NOMO-1 treated with DMSO at 0.1 percent for 48 hours (cell line): ENCODE measurements around the gene LAMA4.

Source experiments
- DNase-seq: peaks from one replicate; lab custom pipeline; 2025; ENCODE audit not compliant: unreplicated experiment; lab: John Stamatoyannopoulos, UW

LAMA4 gene

DNA sequence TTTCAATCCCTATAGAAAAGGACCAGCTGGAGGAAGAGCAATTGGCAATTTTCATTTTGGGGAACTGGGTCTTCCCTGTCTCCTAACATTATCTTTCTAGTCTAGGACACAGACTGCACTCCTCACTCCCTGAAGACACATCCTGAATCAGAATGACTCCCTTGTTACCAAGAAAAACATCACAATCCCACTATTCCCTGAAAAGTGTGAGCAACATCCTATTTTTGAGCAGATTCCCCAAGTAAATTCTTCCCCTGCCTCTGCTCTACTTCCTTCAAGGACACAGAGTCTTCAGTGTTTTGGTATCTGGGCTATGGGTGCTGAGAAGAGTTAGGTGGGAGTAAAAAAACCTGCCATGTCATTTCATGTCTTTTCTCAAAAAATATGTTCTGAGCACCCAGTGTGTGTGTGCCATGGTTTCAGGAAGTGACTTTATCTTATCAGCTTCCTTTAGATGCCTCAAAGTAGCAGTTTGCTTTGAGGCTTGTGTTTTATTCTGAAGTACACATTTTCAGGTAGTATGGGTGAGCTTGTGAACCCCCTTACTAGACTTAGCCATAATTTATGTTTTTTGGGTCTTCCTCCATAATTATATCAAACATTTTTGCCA, 12.4 kb downstream of the LAMA4 start:
- no peak for DNase-seq

DNA sequence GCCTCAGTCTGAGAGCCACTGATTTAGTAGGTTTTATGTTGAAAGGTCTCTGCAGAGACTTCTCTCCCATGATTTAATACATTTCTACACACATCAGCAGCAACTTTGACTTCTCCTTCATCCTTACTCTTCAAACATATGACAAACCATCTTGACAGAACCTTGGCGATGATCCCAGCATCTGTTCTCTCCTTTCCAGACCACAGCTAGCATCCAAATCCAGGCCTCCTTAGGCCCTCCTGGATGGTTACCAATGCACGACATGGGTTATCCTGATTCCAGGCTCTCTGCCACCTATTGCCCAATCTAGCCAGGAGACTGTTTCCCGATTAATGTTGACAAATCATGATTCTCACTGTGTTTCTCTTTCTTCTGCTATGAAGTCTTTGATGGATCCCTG, 16.8 kb downstream of the LAMA4 start:
- DNase-seq: no peak

DNA sequence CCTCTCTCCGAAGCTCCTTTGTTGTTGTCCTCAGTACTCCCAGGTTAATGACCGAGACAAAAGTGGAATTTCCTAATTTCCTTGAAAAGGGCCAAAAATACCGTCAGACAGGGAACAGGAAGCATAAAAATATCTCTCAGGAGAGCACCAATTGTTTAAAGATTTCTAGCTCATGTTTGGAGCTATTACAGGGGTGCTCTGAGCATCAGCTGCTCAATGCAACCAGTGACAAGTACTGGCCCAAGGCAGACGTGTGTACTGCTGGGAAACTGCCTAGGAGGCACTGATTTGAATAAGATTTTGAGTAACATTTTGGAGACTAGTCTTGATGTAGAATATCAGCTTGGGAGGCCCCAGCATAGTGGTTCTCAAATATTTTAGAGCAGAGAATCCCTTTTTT, 17.3 kb downstream of the LAMA4 start:
- no peak for DNase-seq

DNA sequence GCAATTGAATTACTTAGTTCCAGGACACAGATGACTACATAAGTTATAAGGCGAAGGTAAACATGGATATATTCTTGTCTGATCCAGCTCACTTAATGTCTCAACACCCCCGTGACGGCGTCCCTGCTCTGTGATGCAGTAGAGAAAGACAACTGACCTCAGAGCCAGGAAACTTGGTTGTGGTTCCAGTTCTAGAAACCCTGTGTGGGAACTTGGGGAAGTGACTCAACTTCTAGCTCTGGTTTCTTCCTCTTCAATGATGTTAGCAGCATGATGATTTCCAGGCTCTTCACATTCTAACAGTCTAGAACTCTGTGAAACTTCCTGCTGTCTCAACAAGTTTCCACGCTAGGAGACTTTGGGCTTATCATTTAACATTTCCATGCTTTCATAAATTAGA, 18.4 kb downstream of the LAMA4 start:
- DNase-seq: no peak

DNA sequence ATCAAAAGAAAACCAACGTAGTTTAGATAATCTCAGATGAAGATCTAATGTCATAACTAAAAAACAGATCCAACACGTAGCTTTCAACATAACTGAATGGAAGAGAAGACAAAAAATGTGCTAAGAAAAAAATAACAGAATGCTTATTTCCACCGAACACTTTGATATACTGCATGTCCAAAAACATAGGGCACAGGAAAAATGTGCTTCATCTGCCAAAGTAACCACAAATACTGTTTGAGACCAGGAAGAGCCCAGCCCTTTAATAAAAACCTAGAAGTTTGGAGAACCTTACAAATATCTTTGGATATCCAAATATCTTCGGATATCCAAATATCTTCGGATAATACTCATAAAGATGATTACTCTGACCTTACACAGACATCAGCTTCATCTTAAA, 19.8 kb downstream of the LAMA4 start:
- DNase-seq: no peak

DNA sequence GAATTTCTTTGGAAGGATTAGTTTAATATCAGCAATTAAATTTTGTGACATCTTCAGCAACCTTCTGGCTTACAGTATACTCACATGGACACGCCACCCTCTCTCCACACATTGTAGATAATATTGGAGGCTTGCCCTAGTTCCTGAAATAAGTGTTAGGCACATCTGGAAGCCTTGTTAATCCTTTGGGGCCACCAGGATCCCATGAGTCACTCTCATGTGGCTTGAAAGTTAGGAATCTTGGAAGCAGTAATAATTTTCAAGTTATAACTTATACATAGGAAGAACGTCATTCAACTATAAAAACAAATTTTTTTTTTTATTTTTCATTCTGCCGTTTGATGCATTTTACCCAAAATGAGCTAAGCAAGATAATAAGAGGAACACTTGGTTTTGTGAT, 20.5 kb downstream of the LAMA4 start:
- no peak for DNase-seq

DNA sequence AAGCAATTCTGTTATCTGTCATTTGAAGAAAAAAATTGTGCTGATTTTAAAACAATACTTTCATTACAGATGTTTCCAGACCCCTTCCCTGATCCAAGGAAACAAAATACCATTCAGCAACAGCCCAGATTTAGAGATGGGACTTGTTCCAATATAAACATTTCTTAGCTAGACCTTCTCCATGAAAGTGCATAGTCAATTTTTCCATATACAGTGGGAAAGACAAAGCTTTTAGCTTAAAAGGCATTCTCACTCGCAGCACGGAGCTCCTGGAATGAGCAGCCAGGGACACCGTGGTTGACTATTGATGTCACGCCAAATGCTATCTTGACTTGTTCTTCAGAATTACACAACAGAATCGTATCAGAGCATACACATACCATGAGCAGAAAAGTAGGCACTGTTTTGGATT, 21.5 kb downstream of the LAMA4 start:
- DNase-seq: no peak

DNA sequence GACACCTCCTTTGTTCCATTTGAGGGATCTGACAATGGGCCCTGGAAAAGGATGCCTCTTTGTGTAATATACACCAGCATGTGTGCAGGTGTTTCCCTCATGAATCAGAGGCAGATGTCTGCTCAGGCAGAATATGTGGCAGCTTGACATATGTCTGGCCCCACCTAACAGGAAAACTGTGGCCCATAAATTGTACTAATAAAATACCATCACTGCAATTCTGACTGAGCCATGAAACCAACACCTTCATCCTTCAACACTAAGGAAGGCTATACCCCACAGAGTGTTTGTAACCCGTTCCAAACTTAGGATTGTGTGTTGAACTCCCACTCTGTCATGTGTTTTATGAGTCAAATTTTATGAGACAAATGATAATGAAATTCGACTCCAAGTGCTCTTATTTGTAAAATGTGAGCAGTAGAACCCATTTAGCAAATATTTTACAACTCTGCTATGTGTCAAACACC, 22.7 kb downstream of the LAMA4 start:
- DNase-seq: no peak

DNA sequence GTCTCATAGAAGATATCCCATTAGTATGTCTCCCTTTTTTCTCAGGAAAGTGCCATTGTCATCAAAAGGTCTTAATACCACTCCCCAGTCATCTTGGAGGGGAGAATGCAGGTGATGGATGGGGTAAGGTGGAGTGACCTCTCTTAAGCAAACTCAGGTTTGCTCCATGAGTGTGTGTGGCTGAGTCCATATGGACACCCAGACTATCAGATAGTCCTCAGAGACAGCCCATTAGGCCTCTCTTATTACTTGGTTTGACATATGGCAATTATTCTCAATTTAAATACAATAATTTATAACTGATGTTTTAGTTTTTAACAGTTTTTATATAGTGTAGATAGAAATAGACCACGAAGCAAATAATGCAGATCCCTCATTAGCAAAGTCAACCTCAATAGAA, 23.2 kb downstream of the LAMA4 start:
- DNase-seq: no peak

DNA sequence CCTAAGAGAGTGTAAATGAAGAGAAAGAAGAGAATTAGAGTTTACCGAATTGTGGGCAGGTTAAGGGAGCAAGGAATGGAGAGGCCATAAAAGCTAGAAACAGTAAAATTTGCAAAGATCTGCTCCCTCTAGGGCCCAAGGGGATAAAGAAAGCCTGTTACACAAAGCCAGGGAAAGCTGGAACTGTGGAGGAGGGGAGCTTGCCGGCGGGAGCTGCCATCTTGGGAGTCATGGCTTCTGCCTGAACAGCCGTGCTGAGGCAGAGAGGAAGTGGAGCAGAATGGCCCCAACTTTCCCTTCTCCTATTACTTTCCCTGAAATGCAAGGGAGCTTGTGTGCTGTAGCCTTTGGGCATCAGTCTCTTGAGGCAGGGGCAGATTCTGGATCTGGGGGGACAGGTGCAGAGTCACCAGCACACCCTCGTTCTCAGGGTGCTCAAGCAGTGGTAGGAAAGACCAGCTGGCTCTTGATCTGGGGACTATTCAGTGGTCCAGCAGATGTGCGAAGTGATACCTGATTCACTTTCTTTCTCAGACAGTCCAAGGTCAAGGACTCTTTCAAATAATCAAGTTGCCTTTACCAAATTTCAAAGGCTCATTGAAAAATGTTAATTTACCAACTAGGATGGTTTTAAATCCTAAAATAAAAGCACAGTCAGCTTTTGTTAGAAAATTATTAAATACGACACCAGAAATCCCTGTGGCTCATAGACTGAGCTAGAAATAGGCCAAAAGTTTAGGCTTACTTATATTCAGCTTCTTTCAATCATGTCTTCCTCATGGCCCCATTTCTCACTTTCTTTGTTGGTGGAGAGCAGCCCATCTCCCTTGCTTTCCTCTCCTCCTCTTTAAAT, 25.7 kb downstream of the LAMA4 start:
- no peak for DNase-seq

DNA sequence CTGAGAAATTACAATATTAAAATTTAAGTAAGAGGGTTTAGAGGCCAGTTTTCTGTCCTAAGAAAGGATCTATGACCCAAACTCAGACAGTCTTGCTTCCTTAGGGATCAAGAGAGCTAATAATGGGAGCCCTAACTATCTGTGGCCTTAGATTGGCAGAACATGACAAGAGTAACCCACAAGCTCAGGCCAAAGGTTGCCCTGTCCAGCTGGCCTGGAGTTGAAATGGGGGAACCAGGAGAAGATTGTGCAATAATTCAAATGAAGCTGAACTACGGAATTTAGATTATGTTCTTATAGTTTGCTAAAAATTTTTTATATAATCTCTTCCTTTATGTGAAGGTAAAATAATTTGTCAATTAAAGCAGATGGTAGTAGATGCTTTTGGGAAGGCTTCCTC, 26.4 kb downstream of the LAMA4 start:
- no peak for DNase-seq

DNA sequence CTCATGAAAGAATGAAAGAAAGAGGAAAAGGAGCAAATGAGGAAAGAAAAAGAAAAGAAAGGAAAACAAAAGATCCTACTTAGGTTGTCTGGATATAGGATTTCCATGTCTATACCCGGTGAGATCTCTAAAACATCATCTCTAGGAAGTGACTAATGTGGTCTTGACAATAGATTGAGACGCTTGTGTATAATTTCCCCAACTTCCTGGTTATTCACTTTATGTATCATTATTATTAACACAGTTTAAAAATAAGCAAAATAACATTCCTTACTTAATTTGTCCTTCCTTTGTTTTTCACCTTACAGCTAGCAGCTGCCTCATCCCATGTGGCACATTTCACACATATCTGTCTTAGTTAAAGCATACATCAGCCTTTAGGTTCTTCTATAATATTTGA, 27.0 kb downstream of the LAMA4 start:
- no peak for DNase-seq

DNA sequence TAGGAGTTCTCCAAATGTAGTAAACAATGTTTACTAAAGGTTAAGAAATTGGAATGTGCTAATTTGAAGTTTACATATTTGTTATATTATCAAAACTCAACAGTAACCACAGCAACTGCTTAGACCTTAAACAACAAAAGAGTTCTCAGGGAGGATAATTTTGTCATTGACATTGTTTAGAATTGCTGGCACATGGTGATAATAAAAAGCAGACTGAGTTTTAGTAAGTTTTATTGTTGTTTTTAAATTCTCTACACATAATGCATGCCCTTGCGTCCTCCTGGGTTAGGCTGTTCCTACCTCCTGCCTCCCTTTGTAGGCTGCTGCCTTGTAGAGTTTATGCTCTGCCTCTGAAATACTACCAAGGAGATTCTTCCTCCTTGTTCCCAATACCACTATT, 28.7 kb downstream of the LAMA4 start:
- DNase-seq: no peak

DNA sequence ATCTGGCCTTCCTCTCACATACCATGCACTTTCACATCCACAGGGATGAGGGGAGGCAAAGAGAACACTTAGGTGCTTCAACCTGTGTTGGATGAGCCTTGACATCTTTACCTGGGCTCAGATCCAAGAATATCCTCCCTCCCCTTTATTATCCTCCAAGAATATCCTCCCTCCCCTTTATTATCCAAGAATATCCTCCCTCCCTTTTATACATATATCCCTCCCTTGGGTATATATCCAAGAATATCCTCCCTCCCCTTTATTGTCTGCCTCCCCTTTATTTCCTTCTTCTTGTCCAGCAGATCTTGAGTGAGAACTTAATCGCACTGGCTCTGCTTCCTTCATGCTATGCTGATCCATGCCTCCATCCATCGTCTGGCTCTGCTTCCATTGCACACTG, 30.3 kb downstream of the LAMA4 start:
- no peak for DNase-seq

DNA sequence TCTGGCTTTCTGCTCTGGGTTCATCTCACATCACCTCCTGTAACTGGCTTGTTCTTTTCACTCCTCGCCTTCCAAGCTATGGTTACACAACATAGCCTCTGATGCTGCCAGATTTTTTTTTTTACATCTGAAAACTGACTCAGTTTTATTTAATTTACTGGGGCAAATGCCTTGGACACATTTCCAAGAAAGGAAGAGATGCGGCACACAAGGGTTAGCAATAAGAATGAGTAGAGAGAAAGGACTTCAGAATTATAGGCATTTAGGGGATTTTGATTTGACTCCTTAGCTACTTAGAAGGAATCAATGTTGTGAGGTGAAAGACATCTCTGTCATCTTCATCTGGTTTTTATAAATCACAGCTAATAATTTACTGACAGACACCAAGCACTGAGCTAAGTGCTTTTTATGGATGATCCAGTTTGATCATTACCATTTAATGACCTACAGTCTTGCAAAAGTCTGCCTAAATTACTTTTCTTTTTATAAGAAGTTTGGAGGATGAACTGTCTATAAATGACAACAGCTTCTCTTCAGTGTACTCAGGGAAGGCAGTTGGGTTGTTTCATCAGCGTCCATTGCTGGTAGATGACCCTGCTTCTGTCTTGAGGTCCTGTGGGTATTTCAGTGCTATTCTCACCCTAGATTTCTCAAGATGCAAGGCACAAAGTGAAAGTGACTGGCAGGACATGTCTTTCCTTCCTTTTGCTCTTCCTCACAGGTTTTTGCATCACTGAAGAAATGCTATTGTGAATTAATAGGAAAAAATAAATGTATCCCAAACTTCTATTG, 31.1 kb downstream of the LAMA4 start:
- no peak for DNase-seq

DNA sequence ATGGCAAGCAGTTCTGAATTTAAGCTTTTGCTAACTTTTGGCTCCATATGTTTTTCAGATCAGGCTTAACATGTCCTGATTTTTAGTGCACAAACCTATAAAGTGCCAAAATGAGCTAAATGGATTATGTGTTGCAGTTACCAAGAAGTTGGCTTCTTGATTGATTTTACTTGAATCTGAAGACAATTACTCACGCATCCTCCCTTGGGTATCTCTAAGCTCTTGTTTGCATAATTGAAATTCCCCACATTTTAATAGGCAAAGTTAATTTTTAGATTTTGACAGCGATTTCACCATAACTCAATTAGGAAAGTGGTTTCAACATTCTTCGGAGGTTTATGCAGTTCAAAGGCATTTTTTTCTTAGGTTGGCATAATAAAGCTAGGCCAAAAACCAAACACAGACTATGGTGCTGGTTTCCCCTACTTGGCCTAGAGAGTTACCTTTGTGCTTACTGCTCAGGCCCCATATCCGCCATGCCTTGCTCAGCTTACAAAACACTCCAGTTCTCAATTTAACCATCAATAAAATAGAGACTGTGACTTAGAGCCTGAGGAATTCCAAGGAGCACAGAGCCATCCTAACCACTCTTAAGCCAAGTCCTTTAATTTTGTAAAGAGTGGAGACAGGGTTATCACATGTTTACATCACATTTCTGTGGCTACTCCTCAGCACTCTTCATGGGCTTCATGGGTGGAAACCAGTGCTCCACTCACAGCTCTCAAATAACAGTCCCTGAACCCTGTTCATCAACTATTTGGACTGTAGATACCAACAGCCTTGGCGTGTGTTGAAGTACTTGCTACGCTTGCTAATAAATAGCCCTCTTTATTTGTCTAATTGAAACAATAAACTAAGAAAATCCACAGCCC, 32.1 kb downstream of the LAMA4 start:
- DNase-seq: no peak

DNA sequence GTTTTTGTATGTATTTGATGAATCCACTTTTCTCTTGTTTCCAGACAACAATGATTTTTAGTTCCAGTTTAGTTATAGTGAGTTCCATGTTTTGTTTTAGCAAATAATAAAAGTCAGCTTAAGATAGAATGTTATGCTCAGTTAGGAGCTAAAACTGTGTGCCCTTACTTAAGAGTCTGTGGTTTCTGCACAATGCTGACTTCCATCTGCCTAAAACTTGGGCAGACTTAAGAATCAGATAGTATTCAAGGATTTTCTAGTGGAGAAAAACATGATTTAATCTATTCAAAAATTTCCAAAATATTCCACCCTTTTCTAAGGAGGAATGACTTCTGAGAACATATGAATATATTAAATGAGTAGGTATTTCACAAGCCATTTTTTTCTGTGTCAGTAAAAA, 32.8 kb downstream of the LAMA4 start:
- no peak for DNase-seq

DNA sequence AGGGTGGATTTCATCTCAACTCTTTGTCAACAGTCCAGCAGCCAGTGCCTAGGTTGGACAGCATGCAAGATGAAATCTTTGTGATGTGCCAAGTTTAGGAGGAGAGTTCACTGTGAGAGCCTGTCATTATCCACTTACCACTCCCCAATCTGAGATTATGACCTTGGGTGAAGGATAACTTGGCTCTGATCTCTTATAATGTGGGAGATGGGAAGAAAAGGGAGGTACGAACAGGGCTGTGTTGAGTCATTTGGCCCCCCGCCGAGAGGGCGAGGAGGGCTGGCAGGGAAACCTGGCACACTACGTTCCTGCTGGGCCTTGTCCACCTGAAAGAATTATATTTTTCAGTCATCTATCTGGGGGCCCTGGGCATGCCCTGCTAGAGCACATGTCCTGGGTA, 35.8 kb downstream of the LAMA4 start:
- no peak for DNase-seq

DNA sequence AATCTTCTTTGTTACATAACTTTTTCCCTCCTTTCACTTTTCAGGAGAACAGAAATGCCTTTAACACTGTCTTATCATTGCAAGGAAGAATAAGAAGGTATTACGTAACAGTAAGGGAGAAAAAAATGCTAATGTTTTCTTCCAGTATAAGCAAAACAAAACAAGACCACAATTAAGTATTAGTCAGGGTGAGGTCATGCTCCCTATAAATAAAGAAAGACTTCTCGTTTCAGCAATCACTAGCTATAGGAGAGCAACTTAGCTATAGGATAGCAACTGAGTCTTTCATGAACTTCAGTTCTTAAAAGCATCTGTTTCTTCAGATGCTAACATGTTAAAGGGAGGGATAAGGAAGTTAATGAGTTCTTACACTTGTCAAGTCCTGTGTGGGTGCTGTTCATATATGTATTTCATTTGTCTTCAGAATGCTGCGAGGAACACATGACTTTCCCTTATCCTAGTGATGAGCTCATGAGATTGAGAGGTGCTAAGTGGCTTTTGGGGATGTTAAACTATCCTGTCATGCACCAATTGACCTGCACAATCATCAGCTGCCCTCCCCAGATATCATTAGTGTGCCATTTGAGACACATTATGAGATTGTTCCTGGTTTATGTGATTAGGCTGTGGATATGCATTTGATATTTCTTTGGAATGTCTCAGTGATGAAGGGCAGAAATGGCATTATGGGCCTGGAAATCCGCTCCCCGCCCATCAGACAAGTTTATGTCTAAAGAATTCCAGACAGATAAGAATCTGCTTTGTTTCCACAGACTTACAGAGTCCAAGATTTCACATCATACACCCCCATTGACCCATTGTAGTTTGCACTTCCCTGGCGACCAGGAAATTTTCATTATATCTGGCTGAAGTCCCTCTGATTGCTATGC, 37.5 kb downstream of the LAMA4 start:
- DNase-seq: no peak
